HEK293T (cell line): ENCODE results near the gene PKN3.

ENCODE experiments used
- CTCF ChIA-PET: fragments of 350-600 bp; formaldehyde crosslinking; extraction: SDS; loops from one replicate; lab custom pipeline; 2021; ENCODE audit warnings: antibody characterized with exemption, inconsistent platforms; lab: Yijun Ruan, JAX
- POLR2A ChIA-PET: fragments of 350-600 bp; formaldehyde crosslinking; extraction: SDS; loops from one replicate; lab custom pipeline; 2020; ENCODE audit warnings: antibody characterized with exemption, inconsistent platforms; lab: Yijun Ruan, JAX
- DNase-seq: peaks from one replicate; pipeline ENCODE4 v3.0.0; 2012; ENCODE audit warnings: mixed read lengths; ENCODE audit errors: extremely low spot score
- ARNT ChIP-seq: fragments of 450-650 bp; IDR thresholded peaks from 2 replicates; pipeline ENCODE4 v1.6.1; 2017; ENCODE audit warnings: mild to moderate bottlenecking
- BHLHE40 ChIP-seq: fragments of 450-650 bp; IDR thresholded peaks from 2 replicates; pipeline ENCODE4 v1.6.1; 2016; ENCODE audit warnings: mild to moderate bottlenecking, moderate library complexity, borderline replicate concordance
- CTBP1 ChIP-seq: fragments of 450-650 bp; IDR thresholded peaks from 2 replicates; pipeline ENCODE4 v1.6.1; 2016; ENCODE audit warnings: borderline replicate concordance
- ELF4 ChIP-seq: fragments of 450-650 bp; IDR thresholded peaks from 2 replicates; pipeline ENCODE4 v1.6.1; 2017; ENCODE audit warnings: antibody characterized with exemption
- FOXA1 ChIP-seq: fragments of 450-650 bp; IDR thresholded peaks from 2 replicates; pipeline ENCODE4 v1.6.1; 2016; ENCODE audit warnings: mild to moderate bottlenecking
- FOXK2 ChIP-seq: fragments of 450-650 bp; IDR thresholded peaks from 2 replicates; pipeline ENCODE4 v1.6.1; 2016; ENCODE audit warnings: mild to moderate bottlenecking
- FOXM1 ChIP-seq: fragments of 450-650 bp; IDR thresholded peaks from 2 replicates; pipeline ENCODE4 v1.6.1; 2017; ENCODE audit warnings: mild to moderate bottlenecking, borderline replicate concordance
- HDGF ChIP-seq: fragments of 450-650 bp; IDR thresholded peaks from 2 replicates; pipeline ENCODE4 v1.6.1; 2017; ENCODE audit warnings: antibody characterized with exemption, borderline replicate concordance
- L3MBTL2 ChIP-seq: fragments of 450-650 bp; conservative IDR thresholded peaks from 2 replicates; pipeline ENCODE4 v1.6.1; 2016; ENCODE audit warnings: mild to moderate bottlenecking
- LEF1 ChIP-seq: fragments of 450-650 bp; IDR thresholded peaks from 2 replicates; pipeline ENCODE4 v1.6.1; 2017; ENCODE audit warnings: mild to moderate bottlenecking, borderline replicate concordance
- NFRKB ChIP-seq: fragments of 450-650 bp; IDR thresholded peaks from 2 replicates; pipeline ENCODE4 v1.6.1; 2016; ENCODE audit warnings: mild to moderate bottlenecking, moderate library complexity
- SP1 ChIP-seq: fragments of 450-650 bp; IDR thresholded peaks from 2 replicates; pipeline ENCODE4 v1.6.1; 2017
- SUZ12 ChIP-seq: fragments of 450-650 bp; IDR thresholded peaks from 2 replicates; pipeline ENCODE4 v1.6.1; 2016; ENCODE audit warnings: mild to moderate bottlenecking
- TARDBP ChIP-seq: fragments of 450-650 bp; IDR thresholded peaks from 2 replicates; pipeline ENCODE4 v1.6.1; 2016
- ZNF384 ChIP-seq: fragments of 450-650 bp; IDR thresholded peaks from 2 replicates; pipeline ENCODE4 v1.6.1; 2016
- TF ChIP-seq, protein P1 (sequence below): fragments of 450-650 bp; IDR thresholded peaks from 2 replicates; pipeline ENCODE4 v1.6.1; 2016

Gene PKN3

DNA sequence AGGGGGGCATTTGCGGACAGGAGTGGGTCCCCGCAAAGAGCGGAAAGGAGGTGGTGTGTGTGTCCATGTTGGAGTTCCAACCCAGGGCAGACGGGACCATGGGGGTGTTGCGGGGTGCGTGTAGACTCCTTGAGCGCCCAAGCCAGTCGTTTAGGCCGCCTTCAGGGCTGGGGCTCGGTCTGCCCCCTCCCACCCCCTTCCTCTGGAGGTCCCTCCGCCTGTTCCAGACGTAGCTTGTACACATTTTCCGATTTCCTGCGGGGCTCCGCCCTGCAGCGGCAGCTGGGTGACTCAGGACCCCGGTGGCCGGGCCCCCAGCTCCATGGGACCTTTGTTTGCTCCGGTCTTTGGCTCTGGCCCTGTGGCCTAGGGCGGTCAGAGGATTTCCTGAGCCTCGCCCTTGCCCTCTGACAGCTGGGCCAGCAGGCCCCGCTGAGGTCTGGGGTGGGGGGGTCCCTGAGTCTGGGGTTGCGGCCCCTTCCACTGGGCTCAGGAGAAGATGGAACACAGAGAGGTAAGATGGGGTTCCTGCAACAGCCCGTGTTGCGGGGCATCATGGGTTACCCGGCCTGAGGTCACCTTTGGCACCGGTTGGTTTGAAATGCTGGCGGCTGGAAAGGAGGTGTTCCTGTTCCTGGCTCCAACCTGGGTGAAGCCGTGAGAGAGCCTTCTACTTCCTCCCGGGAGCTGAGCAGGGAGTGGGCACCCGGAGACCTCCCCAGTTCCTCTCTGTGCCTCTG lies 1.5 kb downstream of the PKN3 start:
- CTCF ChIA-PET: interaction anchor here (0.6 to 1.5 kb wide), 2 partner anchors 14 to 20 kb away, joined by 3 to 4 read pairs; partner anchors contain the start of gene ZDHHC12
- TF ChIP-seq BHLHE40 (no peak), ELF4 (no peak), HDGF (no peak), LEF1 (no peak), TARDBP (no peak), FOXM1 (no peak), SUZ12 (no peak), ZNF384 (no peak), SP1 (no peak), L3MBTL2 (no peak), NFRKB (no peak), CTBP1 (no peak), FOXK2 (no peak), ARNT (no peak)
- TF ChIP-seq, protein P1, sequence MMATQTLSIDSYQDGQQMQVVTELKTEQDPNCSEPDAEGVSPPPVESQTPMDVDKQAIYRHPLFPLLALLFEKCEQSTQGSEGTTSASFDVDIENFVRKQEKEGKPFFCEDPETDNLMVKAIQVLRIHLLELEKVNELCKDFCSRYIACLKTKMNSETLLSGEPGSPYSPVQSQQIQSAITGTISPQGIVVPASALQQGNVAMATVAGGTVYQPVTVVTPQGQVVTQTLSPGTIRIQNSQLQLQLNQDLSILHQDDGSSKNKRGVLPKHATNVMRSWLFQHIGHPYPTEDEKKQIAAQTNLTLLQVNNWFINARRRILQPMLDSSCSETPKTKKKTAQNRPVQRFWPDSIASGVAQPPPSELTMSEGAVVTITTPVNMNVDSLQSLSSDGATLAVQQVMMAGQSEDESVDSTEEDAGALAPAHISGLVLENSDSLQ: no peak
- POLR2A ChIA-PET: interaction anchor here (1.1 to 1.5 kb wide), 3 partner anchors 14 to 20 kb away, joined by 3 to 5 read pairs (median 3); partner anchors contain the start of genes SET and ZDHHC12
- no peak for DNase-seq

DNA sequence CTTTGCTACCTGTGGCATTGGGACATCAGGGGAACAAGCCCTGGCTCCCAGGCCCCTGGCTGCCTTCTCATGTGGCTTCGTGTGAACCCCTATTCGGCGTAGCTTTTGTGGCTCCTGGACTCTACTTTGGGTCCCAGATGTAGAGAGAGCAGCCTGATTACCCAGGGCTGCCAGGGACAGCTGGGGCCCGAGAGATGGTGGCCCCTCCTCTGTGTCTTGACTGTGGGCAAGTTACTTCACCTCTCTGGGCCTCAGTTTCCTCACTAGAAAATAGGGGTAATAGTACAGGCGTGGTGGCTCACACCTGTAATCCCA lies 2.0 kb downstream of the PKN3 start:
- ChIA-PET CTCF (interaction anchor here (1.5 kb wide), 1 partner anchor 19 kb away, joined by 3 read pairs; the partner anchor contains the start of gene ZDHHC12), POLR2A (interaction anchor here (1.1 to 1.5 kb wide), 3 partner anchors 15 to 20 kb away, joined by 3 to 5 read pairs (median 3); partner anchors contain the start of genes SET and ZDHHC12)
- no peak for TF ChIP-seq SUZ12
- TF ChIP-seq ELF4: no peak
- no peak for TF ChIP-seq FOXM1
- no peak for TF ChIP-seq SP1
- no peak for TF ChIP-seq FOXK2
- no peak for TF ChIP-seq HDGF
- TF ChIP-seq ARNT: no peak
- DNase-seq: no peak

DNA sequence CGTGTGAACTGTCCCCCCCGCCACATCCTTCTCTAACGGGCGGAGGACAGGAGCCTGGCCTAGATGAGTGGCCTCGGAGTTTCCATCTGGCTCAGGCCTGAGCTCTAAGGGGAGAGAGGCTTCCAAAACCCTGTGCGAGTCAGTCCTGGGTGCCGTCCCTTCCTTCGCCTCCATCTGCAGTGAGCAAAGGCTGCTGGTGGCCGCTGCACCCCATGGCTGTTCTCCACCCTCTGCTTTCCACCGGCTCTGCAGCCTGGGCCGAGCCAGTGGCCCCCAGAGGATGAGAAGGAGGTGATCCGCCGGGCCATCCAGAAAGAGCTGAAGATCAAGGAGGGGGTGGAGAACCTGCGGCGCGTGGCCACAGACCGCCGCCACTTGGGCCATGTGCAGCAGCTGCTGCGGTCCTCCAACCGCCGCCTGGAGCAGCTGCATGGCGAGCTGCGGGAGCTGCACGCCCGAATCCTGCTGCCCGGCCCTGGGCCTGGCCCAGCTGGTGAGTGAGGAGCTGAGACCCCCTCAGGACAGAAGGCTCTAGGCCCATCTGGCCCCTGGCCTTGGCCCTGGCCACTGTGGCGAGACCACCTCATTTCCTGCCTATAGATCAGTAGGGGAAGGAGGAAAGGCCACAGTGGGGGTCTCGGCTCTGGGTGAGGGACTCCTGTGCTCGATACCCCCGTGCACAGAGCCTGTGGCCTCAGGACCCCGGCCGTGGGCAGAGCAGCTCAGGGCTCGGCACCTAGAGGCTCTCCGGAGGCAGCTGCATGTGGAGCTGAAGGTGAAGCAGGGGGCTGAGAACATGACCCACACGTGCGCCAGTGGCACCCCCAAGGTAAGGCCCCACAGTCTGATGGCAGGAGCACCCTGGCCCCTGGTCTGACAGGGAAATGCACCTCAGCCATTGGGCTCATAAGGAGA lies 3.0 kb downstream of the PKN3 start:
- CTCF ChIA-PET: no interaction called here
- no peak for DNase-seq
- POLR2A ChIA-PET: interaction anchor here (1.1 to 1.3 kb wide), 2 partner anchors 18 to 113 kb away, joined by 3 read pairs; partner anchors contain the start of genes ENDOG and ZDHHC12
- TF ChIP-seq FOXM1 (no peak), FOXA1 (no peak), HDGF (no peak), L3MBTL2 (no peak), SUZ12 (no peak), ELF4 (no peak), SP1 (no peak), ZNF384 (no peak), TARDBP (no peak), BHLHE40 (no peak), NFRKB (no peak), CTBP1 (no peak), LEF1 (no peak), FOXK2 (no peak), ARNT (no peak)
- TF ChIP-seq, protein P1: no peak

DNA sequence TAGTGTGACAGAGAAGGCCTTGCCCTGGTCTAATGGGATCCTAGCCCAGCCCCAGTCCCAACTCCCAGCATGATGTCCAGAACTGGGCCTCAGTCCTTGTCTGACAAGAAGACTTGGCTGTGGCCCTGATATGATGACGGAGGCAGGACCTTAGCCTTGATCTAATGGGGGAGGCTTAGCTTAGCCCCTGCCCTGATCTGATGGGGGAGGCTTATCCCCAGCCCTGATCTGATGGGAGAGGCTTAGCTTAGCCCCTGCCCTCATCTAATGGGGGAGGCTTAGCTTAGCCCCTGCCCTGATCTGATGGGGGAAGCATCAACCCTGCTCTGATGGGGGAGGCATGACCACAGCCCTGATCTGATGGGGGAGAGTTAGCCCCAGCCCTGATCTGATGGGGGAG lies 3.7 kb downstream of the PKN3 start:
- POLR2A ChIA-PET: interaction anchor here (1.1 to 1.3 kb wide), 2 partner anchors 18 to 112 kb away, joined by 3 read pairs; partner anchors contain the start of genes ENDOG and ZDHHC12

DNA sequence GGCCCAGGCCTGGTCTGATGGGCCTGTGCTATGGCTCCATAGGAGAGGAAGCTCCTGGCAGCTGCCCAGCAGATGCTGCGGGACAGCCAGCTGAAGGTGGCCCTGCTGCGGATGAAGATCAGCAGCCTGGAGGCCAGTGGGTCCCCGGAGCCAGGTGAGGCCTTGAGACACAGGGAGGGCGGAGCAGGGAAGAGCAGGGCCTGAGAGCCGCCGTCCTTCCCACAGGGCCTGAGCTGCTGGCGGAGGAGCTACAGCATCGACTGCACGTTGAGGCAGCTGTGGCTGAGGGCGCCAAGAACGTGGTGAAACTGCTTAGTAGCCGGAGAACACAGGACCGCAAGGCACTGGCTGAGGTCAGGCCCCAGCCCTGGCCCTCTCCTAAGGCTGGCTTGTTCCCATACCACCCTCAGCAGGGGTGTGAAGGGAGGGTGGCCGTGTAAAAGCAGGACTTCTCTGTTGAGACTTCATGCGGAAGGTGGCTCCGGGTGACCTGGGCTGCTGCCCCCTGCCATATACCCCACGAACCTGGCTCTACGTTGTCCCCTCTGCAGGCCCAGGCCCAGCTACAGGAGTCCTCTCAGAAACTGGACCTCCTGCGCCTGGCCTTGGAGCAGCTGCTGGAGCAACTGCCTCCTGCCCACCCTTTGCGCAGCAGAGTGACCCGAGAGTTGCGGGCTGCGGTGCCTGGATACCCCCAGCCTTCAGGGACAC lies 4.5 kb downstream of the PKN3 start:
- ChIA-PET POLR2A (interaction anchor here (1.0 to 1.3 kb wide), 3 partner anchors 17 to 112 kb away, joined by 3 to 4 read pairs (median 3); partner anchors contain the start of genes ENDOG, SET and ZDHHC12), CTCF (no interaction called here)
- no peak for DNase-seq
- TF ChIP-seq CTBP1 (no peak), HDGF (no peak), FOXM1 (no peak), SUZ12 (no peak), FOXA1 (no peak), SP1 (no peak), LEF1 (no peak), ELF4 (no peak), NFRKB (no peak), TARDBP (no peak), FOXK2 (no peak)

More for the DNA sequence above, 3.7 kb downstream of the PKN3 start:
- CTCF ChIA-PET: no interaction called here
- no peak for DNase-seq
- TF ChIP-seq FOXK2 (no peak), TARDBP (no peak), SP1 (no peak), FOXM1 (no peak), FOXA1 (no peak), ZNF384 (no peak), ARNT (no peak), SUZ12 (no peak), ELF4 (no peak), L3MBTL2 (no peak), LEF1 (no peak), HDGF (no peak)
